PFSK-1 (cell line): ENCODE data around the gene TTC29.

ENCODE experiments used
- FOXP2 ChIP-seq: optimal IDR thresholded peaks from 2 replicates; pipeline ENCODE3; 2011; ENCODE audit warnings: borderline replicate concordance, control low read depth, inconsistent platforms; ENCODE audit not compliant: insufficient read depth; ENCODE audit errors: extremely low read length, extremely low read depth
- POLR2AphosphoS5 ChIP-seq: IDR thresholded peaks from 2 replicates; pipeline ENCODE4 v1.6.1; 2012; ENCODE audit warnings: low read depth, mild to moderate bottlenecking, control low read depth, low read length, moderate library complexity
- REST ChIP-seq, 2 experiments: IDR thresholded peaks; 2 replicates each; pipeline versions ENCODE4 v1.6.1 to v1.8.0; 2011 to 2012; ENCODE audit warnings: low read depth in 2 of 2, low read length in 2 of 2, control low read depth in 1 of 2, inconsistent platforms in 1 of 2, mild to moderate bottlenecking in 1 of 2, moderate library complexity in 1 of 2; ENCODE audit not compliant: insufficient read depth in 1 of 2
- SIN3A ChIP-seq: IDR thresholded peaks from 2 replicates; pipeline ENCODE4 v1.6.1; 2012; ENCODE audit warnings: mild to moderate bottlenecking, low read length, moderate library complexity, borderline replicate concordance; ENCODE audit not compliant: insufficient read depth
- TAF1 ChIP-seq: IDR thresholded peaks from 2 replicates; pipeline ENCODE4 v1.6.1; 2012; ENCODE audit warnings: low read length, control low read depth, borderline replicate concordance; ENCODE audit not compliant: insufficient read depth

The TTC29 gene

GRCh38 chr4:146957237-146957636 is 11.6 kb upstream of the TTC29 start:
- TF ChIP-seq TAF1 (no peak), FOXP2 (no peak), SIN3A (no peak)

- TF ChIP-seq SIN3A (no peak), POLR2AphosphoS5 (no peak), FOXP2 (no peak), REST (IDR thresholded peaks at IDR 0.05; ENCODE audit: insufficient read depth in 1 of 2, low read depth in 2 of 2, low read length in 2 of 2) (no peak), TAF1 (no peak)
Observed at GRCh38 chr4:146952896-146953295, 7.2 kb upstream of the TTC29 start.

GRCh38 chr4:146949559-146949958 is 3.9 kb upstream of the TTC29 start:
- TF ChIP-seq REST (IDR thresholded peaks at IDR 0.05; ENCODE audit: insufficient read depth in 1 of 2, low read depth in 2 of 2, low read length in 2 of 2) (no peak), TAF1 (no peak), FOXP2 (no peak), POLR2AphosphoS5 (no peak), SIN3A (no peak)

- TF ChIP-seq FOXP2, result no peak
- TF ChIP-seq TAF1, result no peak
- TF ChIP-seq REST (IDR thresholded peaks at IDR 0.05; ENCODE audit: insufficient read depth in 1 of 2, low read depth in 2 of 2, low read length in 2 of 2), result no peak
- no peak for TF ChIP-seq POLR2AphosphoS5
Observed at GRCh38 chr4:146943691-146944375, 1.8 kb downstream of the TTC29 start.

- no peak for TF ChIP-seq TAF1
- no peak for TF ChIP-seq POLR2AphosphoS5
- TF ChIP-seq REST (IDR thresholded peaks at IDR 0.05; ENCODE audit: insufficient read depth in 1 of 2, low read depth in 2 of 2, low read length in 2 of 2), result no peak
- no peak for TF ChIP-seq SIN3A
- no peak for TF ChIP-seq FOXP2
Observed at GRCh38 chr4:146932116-146932515, 13.5 kb downstream of the TTC29 start.
